GM12878 (cell line): Measurements from ENCODE around the gene ZNF335. TPM values are rescaled to one million over a fixed set of nuclear protein-coding genes. Genes with fewer than 3 reads are reported as not detected.

Source experiments
- ATAC-seq: fragments of 200-7000 bp; cut with Tn5 transposase; 3 replicates; pipeline ENCODE4 v1.9.1; 2020; ENCODE audit warnings: mild to moderate bottlenecking, moderate library complexity
- BruUV-seq: library from RNA; stranded (reverse); fragments of 400-500 nt; replicated peaks from 2 replicates; lab custom pipeline; 2021; lab: Mats Ljungman, UMichigan
- CTCF ChIA-PET: fragments of 300-600 bp; sonication (Branson Sonifier 250); formaldehyde crosslinking; extraction: SDS; loops from one replicate; lab custom pipeline; 2021; ENCODE audit warnings: inconsistent platforms; lab: Yijun Ruan, JAX
- POLR2A ChIA-PET: fragments of 350-600 bp; formaldehyde crosslinking; extraction: SDS; loops from one replicate; lab custom pipeline; 2021; ENCODE audit warnings: inconsistent platforms; lab: Charles Lee
- RAD21 ChIA-PET: fragments of 300-600 bp; sonication (Branson Sonifier 250); formaldehyde crosslinking; loops from one replicate; lab custom pipeline; 2023; ENCODE audit warnings: antibody characterized with exemption; ENCODE audit not compliant: unreplicated experiment; lab: Charles Lee
- SMC1A ChIA-PET: fragments of 300-600 bp; sonication (Branson Sonifier 250); formaldehyde crosslinking; loops from one replicate; lab custom pipeline; 2023; ENCODE audit not compliant: unreplicated experiment, uncharacterized antibody; lab: Charles Lee
- DNase-seq: peaks from one replicate; pipeline ENCODE4 v3.0.0-alpha.2; 2011; ENCODE audit warnings: low read depth, low spot score
- FAIRE-seq: peaks from 3 replicates; lab custom pipeline; 2011; peaks lifted over from hg19 to GRCh38; lab: Jason Lieb, UNC
- H2AFZ ChIP-seq: 2 replicates; pipeline ENCODE4 v1.6.0; 2011; ENCODE audit warnings: low read depth, low read length, control low read depth; ENCODE audit not compliant: control insufficient read depth
- H3K27ac ChIP-seq: 2 replicates; pipeline ENCODE4 v1.5.1; 2011; ENCODE audit warnings: control low read depth; ENCODE audit not compliant: control insufficient read depth, insufficient read depth
- H3K27me3 ChIP-seq, 2 experiments: replicated peaks in 1 of 2; 2 replicates each; pipeline versions ENCODE4 v1.6.0 to v1.6.1; 2011; ENCODE audit warnings: low read length in 1 of 2; ENCODE audit not compliant: control insufficient read depth in 2 of 2, insufficient read depth in 2 of 2
- H3K36me3 ChIP-seq, 2 experiments: 2 replicates each; pipeline ENCODE4 v1.5.1; 2011; ENCODE audit warnings: low read length in 1 of 2; ENCODE audit not compliant: control insufficient read depth in 2 of 2, insufficient read depth in 2 of 2
- H3K4me1 ChIP-seq: 2 replicates; pipeline ENCODE4 v1.6.1; 2011; ENCODE audit warnings: mild to moderate bottlenecking, low read length, moderate library complexity, mixed read lengths; ENCODE audit not compliant: control insufficient read depth, insufficient read depth
- H3K4me2 ChIP-seq: 2 replicates; pipeline ENCODE4 v1.6.0; 2011; ENCODE audit warnings: control low read depth; ENCODE audit not compliant: control insufficient read depth, insufficient read depth
- H3K4me3 ChIP-seq: fragments of 200-600 bp; sonication (generic); 2 replicates; pipeline ENCODE4 v1.5.1; 2016
- H3K79me2 ChIP-seq: 2 replicates; pipeline ENCODE4 v1.6.0; 2011; ENCODE audit warnings: low read length; ENCODE audit not compliant: control insufficient read depth, insufficient read depth
- H3K9ac ChIP-seq: 2 replicates; pipeline ENCODE4 v1.8.0; 2011; ENCODE audit warnings: low read length, control low read depth, mixed read lengths; ENCODE audit not compliant: control insufficient read depth, insufficient read depth
- H3K9me3 ChIP-seq: replicated peaks from 3 replicates; pipeline ENCODE4 v1.5.1; 2011; ENCODE audit warnings: mild to moderate bottlenecking, low read length; ENCODE audit not compliant: control insufficient read depth, insufficient read depth
- H4K20me1 ChIP-seq: 2 replicates; pipeline ENCODE4 v1.6.0; 2011; ENCODE audit not compliant: control insufficient read depth, insufficient read depth
- BCLAF1 ChIP-seq: fragments of 450-650 bp; IDR thresholded peaks from 2 replicates; pipeline ENCODE4 v1.6.1; 2017; ENCODE audit warnings: antibody characterized with exemption, mild to moderate bottlenecking, moderate library complexity
- CTCF ChIP-seq, 3 experiments: IDR thresholded peaks in 2 of 3; conservative IDR thresholded peaks in 1 of 3; 2 replicates each; pipeline ENCODE4 v1.5.1; 2011; ENCODE audit warnings: low read depth in 3 of 3, low read length in 3 of 3, mild to moderate bottlenecking in 3 of 3, control low read depth in 2 of 3, moderate library complexity in 2 of 3, inconsistent platforms in 1 of 3, mixed read lengths in 1 of 3; ENCODE audit not compliant: control insufficient read depth in 2 of 3, insufficient read depth in 1 of 3; ENCODE audit errors: extremely low read depth in 1 of 3
- NR2C2 ChIP-seq: IDR thresholded peaks from 2 replicates; pipeline ENCODE4 v1.6.1; 2011; ENCODE audit warnings: borderline replicate concordance, low read depth; ENCODE audit not compliant: control insufficient read depth, insufficient read length
- RAD21 ChIP-seq: IDR thresholded peaks from 2 replicates; pipeline ENCODE4 v1.6.1; 2011; ENCODE audit warnings: mild to moderate bottlenecking, low read depth, low read length, moderate library complexity; ENCODE audit not compliant: insufficient read depth
- SMC3 ChIP-seq: IDR thresholded peaks from 2 replicates; pipeline ENCODE4 v1.6.1; 2011; ENCODE audit warnings: low read length, improper control_type of control experiment, borderline replicate concordance
- WGBS: methylation state at CpG from one replicate; pipeline ENCODE4 v1.1.6; 2016; ENCODE audit warnings: low lambda C conversion rate; ENCODE audit not compliant: insufficient replicate concordance, insufficient coverage; ENCODE audit errors: missing lambda C conversion rate; 5-methylcytosine and 5-hydroxymethylcytosine counted together
- in situ Hi-C: fragments of 300-500 bp; cut with MboI; formaldehyde crosslinking; loops from 9 replicates; pipeline ENCODE4 v1.14.3; 2018; ENCODE audit warnings: mixed read lengths
- intact Hi-C: fragments of 100-400 bp; cut with micrococcal nuclease; formaldehyde crosslinking; loops from one replicate; pipeline ENCODE4 v1.14.2; 2022; ENCODE audit not compliant: unreplicated experiment
- polyA plus RNA-seq, 11 experiments: library from polyadenylated mRNA; depleted of rRNA in 4 of 11; unstranded in 6 of 11; stranded (reverse) in 5 of 11; fragments of >200 nt; fragmentation: Nextera tagmentation in 4 of 11; fragmentation: Illumina TruSeq in 1 of 11; extraction: Ambion mirVana in 4 of 11; extraction: Trizol in 1 of 11; gene quantifications; 1 replicate in 1 of 11; 2 replicates in 10 of 11; pipeline versions ENCODE4 v1.2.1 to v1.2.3, GENCODE V29; 2011 to 2016; ENCODE audit warnings: inconsistent platforms in 2 of 11, missing spikeins in 2 of 11, low read depth in 1 of 11
- total RNA-seq, 4 experiments: library from RNA; depleted of rRNA in 3 of 4; stranded (reverse); fragments of >200 nt in 3 of 4; fragmentation: Illumina TruSeq in 1 of 4; extraction: Trizol in 1 of 4; gene quantifications; 2 replicates each; pipeline versions ENCODE4 v1.2.1 to v1.2.3, GENCODE V29; 2013 to 2021

ZNF335 gene
- total and polyA plus RNA-seq, 10 of the 15 experiments (the other 5 are each of a cell fraction or from before 2014, with no cell fraction given): 0.74 to 30.1 (median 14.5) TPM

GRCh38 chr20:45987108-45987780 is 15.2 kb upstream of the ZNF335 start:
- in situ Hi-C loops: no loop called here
- POLR2A ChIA-PET: no interaction called here

More at GRCh38 chr20:45987108-45987780, 15.2 kb upstream of the ZNF335 start:
- SMC1A ChIA-PET: interaction anchor here (0.9 to 3.5 kb wide), 12 partner anchors 13 to 425 kb away, joined by 3 to 14 read pairs (median 7); partner anchors contain the start of genes MMP9 and ZNF335
- DNase-seq: no peak
- Histone ChIP-seq H3K9me3 (no peaks in the 10 kb centered on the region), H3K36me3 (no peaks in the 10 kb centered on the region), H3K4me2 (no peak overlapping the region), H3K4me3 (no peak overlapping the region), H3K79me2 (no peaks in the 10 kb centered on the region), H3K9ac (no peak overlapping the region), H3K27ac (no peak overlapping the region), H2AFZ (no peak overlapping the region), H4K20me1 (no peaks in the 10 kb centered on the region), H3K4me1 (peaks cover 6% of the 10 kb centered on the region), H3K27me3 (no peaks in the 10 kb centered on the region; a peak in 1 of 4 replicates)
- RAD21 ChIA-PET: interaction anchor here (0.7 to 5.8 kb wide), 10 partner anchors 8 to 188 kb away, joined by 3 to 66 read pairs (median 4); partner anchors contain the start of genes MMP9 and PCIF1
- intact Hi-C loops: loop anchor here (1.0 kb wide), 1 partner anchor 27 kb away; no protein-coding TSS in a partner anchor
- 7% methylated on average over 16 of the region's 16 CpGs for WGBS
- peak; percentile 100 for ATAC-seq
- TF ChIP-seq NR2C2: no peak
- TF ChIP-seq BCLAF1: no peak
- TF ChIP-seq SMC3: peak; percentile 77
- peak; percentile 83 for TF ChIP-seq RAD21
- TF ChIP-seq CTCF (IDR thresholded peaks at IDR 0.05 in 2 of 3, conservative IDR thresholded peaks at IDR 0.05 in 1 of 3; ENCODE audit: control insufficient read depth in 2 of 3, extremely low read depth in 1 of 3, insufficient read depth in 1 of 3, low read depth in 3 of 3, low read length in 3 of 3): peak; percentile 92 to 96 (median 93)
- BruUV-seq: no TSS peak
- peak; percentile 74 for FAIRE-seq
- CTCF ChIA-PET: interaction anchor here (0.6 to 6.7 kb wide), 33 partner anchors 8 to 525 kb away, joined by 3 to 190 read pairs (median 4); partner anchors contain the start of genes MMP9, ZNF335 and ZSWIM1
